ENCODE measurements around the gene PYROXD2. TPM values are rescaled to one million over a fixed set of nuclear protein-coding genes. Genes with fewer than 3 reads are reported as not detected.

PYROXD2 gene
- total and polyA plus RNA-seq, 2 of the 13 experiments (the other 11 are each of a cell fraction or from before 2014, with no cell fraction given): 2.0 to 6.2 TPM

- H3K9me3 ChIP-seq (ENCODE audit: low read length): no peaks in the 10 kb centered on the region
- CTCF ChIA-PET (ENCODE audit: low intra/inter-chr PET ratio, low total read pairs): no interaction called here
- no peaks in the 10 kb centered on the region for H3K79me2 ChIP-seq (ENCODE audit: insufficient read depth, low read length)
- POLR2A ChIA-PET: no interaction called here
- no peak for TF ChIP-seq ZSCAN30 (CRISPR knock-in tag; IDR thresholded peaks at IDR 0.05)
- no peak for TF ChIP-seq MBNL3 (CRISPR knock-in tag; conservative IDR thresholded peaks at IDR 0.05)
- no peak for TF ChIP-seq ZGPAT (CRISPR knock-in tag; IDR thresholded peaks at IDR 0.05)
- no peak for TF ChIP-seq SETDB1 (CRISPR knock-in tag; IDR thresholded peaks at IDR 0.05; ENCODE audit: borderline replicate concordance)
- no peak for TF ChIP-seq SP4 (CRISPR knock-in tag; IDR thresholded peaks at IDR 0.05)
- no peak for TF ChIP-seq THYN1 (CRISPR knock-in tag; IDR thresholded peaks at IDR 0.05; ENCODE audit: borderline replicate concordance, low read depth)
- no peak for TF ChIP-seq ZNF629 (CRISPR knock-in tag; conservative IDR thresholded peaks at IDR 0.05)
- H3K36me3 ChIP-seq (replicated peaks in 1 of 2; ENCODE audit: control insufficient read depth in 1 of 2, insufficient read depth in 2 of 2, low read length in 2 of 2): peaks cover 3 to 8% of the 10 kb centered on the region in 2 experiments; a peak in 3 of 5 replicates
- no peak overlapping the region for H2AFZ ChIP-seq (ENCODE audit: low read length)
- WGBS (ENCODE audit: low lambda C conversion rate): 93% methylated on average over 17 of the region's 21 CpGs
- no peak overlapping the region for H3K4me2 ChIP-seq (ENCODE audit: low read depth, low read length)
- ATAC-seq (no peak), FAIRE-seq (no peak), DNase-seq (ENCODE audit: low spot score) (no peak)
- BruUV-seq (replicated peaks): no TSS peak
- intact Hi-C loops (cut with micrococcal nuclease; ENCODE audit: unreplicated experiment): no loop called here
- H3K27me3 ChIP-seq (ENCODE audit: control insufficient read depth in 1 of 2, insufficient read depth in 2 of 2, low read length in 2 of 2): no peaks in the 10 kb centered on the region
- no peak overlapping the region for H3K4me3 ChIP-seq (replicated peaks in 1 of 3; ENCODE audit: insufficient read depth in 1 of 3, low read depth in 2 of 3, low read length in 3 of 3)
- no peak overlapping the region for H3K9ac ChIP-seq (ENCODE audit: insufficient read depth, low read depth, low read length)
- H4K20me1 ChIP-seq (ENCODE audit: insufficient read depth, low read length): no peaks in the 10 kb centered on the region
- H3K4me1 ChIP-seq (ENCODE audit: insufficient read depth, low read length): peaks cover 18% of the 10 kb centered on the region
- H3K27ac ChIP-seq (ENCODE audit: extremely low read length, insufficient read depth, low read length): no peak overlapping the region
- in situ Hi-C loops (cut with HindIII; ENCODE audit: extremely low pct_ligation_motif_present, low pct_unique_long_range_greater_than_20kb): no loop called here
Measured at GRCh38 chr10:98417973-98418664, 3.1 kb upstream of the PYROXD2 start.
